Subcutaneous abdominal adipose tissue (tissue), 5 donors: ENCODE data around the gene MAPK11.

Experiments used
- H3K27ac ChIP-seq: one replicate; pipeline ENCODE4 v1.7.0; 2013; ENCODE audit warnings: low read depth, mild to moderate bottlenecking, inconsistent platforms, low read length, moderate library complexity
- H3K27me3 ChIP-seq, 5 donors: one replicate each; pipeline ENCODE4 v1.7.0; 2013; ENCODE audit warnings: low read length in 5 of 5, inconsistent platforms in 1 of 5; ENCODE audit not compliant: control insufficient read depth in 5 of 5, insufficient read depth in 4 of 5
- H3K36me3 ChIP-seq, 5 donors: one replicate each; pipeline ENCODE4 v1.7.0; 2013; ENCODE audit warnings: low read length in 5 of 5; ENCODE audit not compliant: control insufficient read depth in 5 of 5, insufficient read depth in 5 of 5
- H3K4me1 ChIP-seq, 5 donors: one replicate each; pipeline ENCODE4 v1.7.0; 2013; ENCODE audit warnings: low read length in 5 of 5, mild to moderate bottlenecking in 3 of 5, moderate library complexity in 1 of 5; ENCODE audit not compliant: control insufficient read depth in 5 of 5, insufficient read depth in 5 of 5
- H3K4me3 ChIP-seq, 5 donors: one replicate each; pipeline ENCODE4 v1.7.0; 2013; ENCODE audit warnings: low read length in 5 of 5, low read depth in 1 of 5
- H3K9ac ChIP-seq, 5 donors: one replicate each; pipeline ENCODE4 v1.7.0; 2013; ENCODE audit warnings: low read length in 5 of 5, mild to moderate bottlenecking in 4 of 5, moderate library complexity in 3 of 5
- H3K9me3 ChIP-seq, 5 donors: one replicate each; pipeline ENCODE4 v1.7.0; 2013; ENCODE audit warnings: low read length in 5 of 5; ENCODE audit not compliant: control insufficient read depth in 5 of 5
- donor health status: healthy.
- donor health status: healthy.
- donor health status: healthy.
- donor health status: healthy.
- donor health status: healthy.

The MAPK11 gene

GRCh38 chr22:50286275-50286674 lies 16.1 kb upstream of the MAPK11 start:
- Histone ChIP-seq H3K27ac (no peak overlapping the region), H3K36me3 (peaks cover 0 to 94% (median 83%) of the 10 kb centered on the region in 5 donors)

DNA sequence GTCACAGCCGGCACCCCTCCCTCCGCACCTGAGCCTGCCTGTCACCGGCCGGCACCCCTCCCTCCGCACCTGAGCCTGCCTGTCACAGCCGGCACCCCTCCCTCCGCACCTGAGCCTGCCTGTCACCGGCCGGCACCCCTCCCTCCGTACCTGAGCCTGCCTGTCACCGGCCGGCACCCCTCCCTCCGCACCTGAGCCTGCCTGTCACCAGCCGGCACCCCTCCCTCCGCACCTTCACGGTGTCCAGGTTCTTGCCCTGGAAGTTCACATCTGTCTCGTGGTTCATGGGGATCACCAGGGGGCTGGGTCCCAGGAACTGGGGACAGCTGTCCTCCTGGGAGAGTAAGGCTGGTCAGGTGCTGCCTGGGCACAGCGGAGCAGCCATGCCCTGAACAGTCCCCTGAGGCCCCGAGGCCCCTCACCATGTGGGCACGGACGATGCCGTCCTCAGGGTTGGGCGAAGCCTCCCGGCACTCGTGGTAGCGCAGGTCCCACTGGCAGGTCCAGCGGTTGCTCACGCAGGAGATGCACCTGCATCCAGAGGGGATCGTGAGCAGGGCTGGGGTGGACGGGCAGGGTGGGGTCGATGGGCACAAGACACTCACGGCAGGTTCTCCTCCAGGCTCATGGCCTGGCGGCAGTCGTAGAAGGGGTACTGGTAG lies 15.5 kb upstream of the MAPK11 start:
- no peak overlapping the region for H3K9ac ChIP-seq
- peaks cover 0 to 94% (median 88%) of the 10 kb centered on the region in 5 donors for H3K36me3 ChIP-seq
- no peaks in the 10 kb centered on the region for H3K27me3 ChIP-seq
- H3K9me3 ChIP-seq: no peaks in the 10 kb centered on the region
- no peak overlapping the region for H3K4me3 ChIP-seq
- H3K4me1 ChIP-seq: no peaks in the 10 kb centered on the region
- no peak overlapping the region for H3K27ac ChIP-seq

More at GRCh38 chr22:50286275-50286674, 16.1 kb upstream of the MAPK11 start:
- no peaks in the 10 kb centered on the region for H3K4me1 ChIP-seq
- no peaks in the 10 kb centered on the region for H3K27me3 ChIP-seq
- no peaks in the 10 kb centered on the region for H3K9me3 ChIP-seq
- H3K9ac ChIP-seq: no peak overlapping the region
- no peak overlapping the region for H3K4me3 ChIP-seq

GRCh38 chr22:50284479-50284878 lies 14.3 kb upstream of the MAPK11 start:
- no peaks in the 10 kb centered on the region for H3K4me1 ChIP-seq
- no peak overlapping the region for H3K4me3 ChIP-seq
- peaks cover 0 to 94% (median 89%) of the 10 kb centered on the region in 5 donors for H3K36me3 ChIP-seq
- no peaks in the 10 kb centered on the region for H3K9me3 ChIP-seq
- no peak overlapping the region for H3K9ac ChIP-seq
- H3K27me3 ChIP-seq: no peaks in the 10 kb centered on the region
- H3K27ac ChIP-seq: no peak overlapping the region

GRCh38 chr22:50283821-50284220 lies 13.6 kb upstream of the MAPK11 start:
- H3K36me3 ChIP-seq: peaks cover 0 to 94% (median 89%) of the 10 kb centered on the region in 5 donors
- no peak overlapping the region for H3K27ac ChIP-seq
- H3K9ac ChIP-seq: no peak overlapping the region
- H3K4me3 ChIP-seq: no peak overlapping the region
- H3K4me1 ChIP-seq: no peaks in the 10 kb centered on the region
- H3K27me3 ChIP-seq: no peaks in the 10 kb centered on the region
- no peaks in the 10 kb centered on the region for H3K9me3 ChIP-seq

- Histone ChIP-seq H3K4me1 (no peaks in the 10 kb centered on the region), H3K27me3 (no peaks in the 10 kb centered on the region), H3K9ac (no peak overlapping the region), H3K9me3 (no peaks in the 10 kb centered on the region), H3K27ac (no peak overlapping the region), H3K36me3 (peaks cover 0 to 94% (median 90%) of the 10 kb centered on the region in 5 donors), H3K4me3 (no peak overlapping the region)
Measured at GRCh38 chr22:50282361-50283155, 12.4 kb upstream of the MAPK11 start.

GRCh38 chr22:50281957-50282356 lies 11.8 kb upstream of the MAPK11 start:
- Histone ChIP-seq H3K4me1 (no peaks in the 10 kb centered on the region), H3K9ac (no peak overlapping the region), H3K4me3 (no peak overlapping the region), H3K27me3 (no peaks in the 10 kb centered on the region), H3K27ac (no peak overlapping the region), H3K9me3 (no peaks in the 10 kb centered on the region), H3K36me3 (peaks cover 0 to 93% (median 89%) of the 10 kb centered on the region in 5 donors)

- Histone ChIP-seq H3K27ac (no peak overlapping the region), H3K9me3 (no peaks in the 10 kb centered on the region), H3K4me1 (no peaks in the 10 kb centered on the region), H3K4me3 (no peak overlapping the region), H3K9ac (no peak overlapping the region), H3K27me3 (no peaks in the 10 kb centered on the region), H3K36me3 (peaks cover 0 to 93% (median 89%) of the 10 kb centered on the region in 5 donors)
Measured at GRCh38 chr22:50281384-50281760, 11.2 kb upstream of the MAPK11 start.

GRCh38 chr22:50280708-50281383 lies 10.7 kb upstream of the MAPK11 start:
- Histone ChIP-seq H3K4me3 (no peak overlapping the region), H3K27ac (no peak overlapping the region), H3K9ac (no peak overlapping the region), H3K27me3 (no peaks in the 10 kb centered on the region), H3K9me3 (no peaks in the 10 kb centered on the region), H3K4me1 (no peaks in the 10 kb centered on the region), H3K36me3 (peaks cover 0 to 93% (median 87%) of the 10 kb centered on the region in 5 donors)

GRCh38 chr22:50280022-50280707 lies 10.0 kb upstream of the MAPK11 start:
- no peaks in the 10 kb centered on the region for H3K4me1 ChIP-seq
- no peak overlapping the region for H3K9ac ChIP-seq
- H3K9me3 ChIP-seq: no peaks in the 10 kb centered on the region
- no peak overlapping the region for H3K4me3 ChIP-seq
- H3K27me3 ChIP-seq: no peaks in the 10 kb centered on the region
- no peak overlapping the region for H3K27ac ChIP-seq
- H3K36me3 ChIP-seq: peaks cover 0 to 96% (median 90%) of the 10 kb centered on the region in 5 donors
